ENCODE data around the gene RAB40C.

The RAB40C gene

DNA sequence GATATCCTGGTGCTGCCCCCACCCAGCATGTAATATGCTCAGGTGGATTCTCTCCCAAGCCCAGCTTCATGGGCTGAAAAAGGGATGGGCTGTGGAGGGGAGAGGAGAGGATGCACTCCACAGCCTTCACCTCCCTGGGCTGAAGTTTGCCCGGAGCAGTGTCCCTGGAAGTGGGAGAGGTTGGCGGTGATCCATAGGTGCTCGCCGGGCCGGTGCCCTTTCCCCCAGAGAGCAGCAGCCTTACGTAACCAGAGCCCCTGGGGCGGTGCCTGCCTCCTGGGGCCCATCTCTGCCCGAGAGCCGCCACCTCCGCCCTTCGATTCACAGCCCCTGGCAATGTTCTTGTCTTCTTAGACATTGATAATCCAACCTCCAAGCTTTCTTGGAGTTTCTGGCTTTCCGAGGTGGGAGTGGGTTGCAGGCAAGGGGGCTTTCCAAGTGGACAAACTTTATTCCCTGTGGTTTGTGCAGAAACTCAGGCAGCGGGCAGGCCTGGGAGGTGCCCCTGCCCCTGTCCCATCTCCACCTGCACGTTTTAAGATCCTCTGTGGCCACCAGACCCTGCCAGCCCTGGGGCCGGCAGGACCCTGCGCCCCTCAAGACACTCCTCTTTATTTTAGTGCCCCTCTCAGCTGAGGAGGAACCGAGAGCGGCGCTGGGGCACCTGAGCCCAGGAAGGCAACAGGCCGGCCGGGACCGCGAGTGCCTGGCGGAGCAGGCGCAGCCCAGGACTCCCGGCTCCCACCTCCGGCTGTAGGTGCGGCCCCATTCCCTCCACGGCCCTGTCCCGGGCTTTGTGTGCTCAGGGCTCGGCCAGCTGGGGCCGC lies 56.2 kb downstream of the RAB40C start:
- CTCF ChIA-PET = no interaction called here
- DNase-seq (ENCODE audit: extremely low spot score) = no peak
- TF ChIP-seq BHLHE40 (IDR thresholded peaks at IDR 0.05; ENCODE audit: borderline replicate concordance) (no peak), LEF1 (IDR thresholded peaks at IDR 0.05; ENCODE audit: borderline replicate concordance) (no peak), CTBP1 (IDR thresholded peaks at IDR 0.05; ENCODE audit: borderline replicate concordance) (no peak), ZNF384 (IDR thresholded peaks at IDR 0.05) (no peak), FOXA1 (IDR thresholded peaks at IDR 0.05) (no peak), HDGF (IDR thresholded peaks at IDR 0.05; ENCODE audit: borderline replicate concordance) (no peak), SP1 (IDR thresholded peaks at IDR 0.05) (no peak), TARDBP (IDR thresholded peaks at IDR 0.05) (no peak), FOXK2 (IDR thresholded peaks at IDR 0.05) (no peak), L3MBTL2 (conservative IDR thresholded peaks at IDR 0.05) (no peak), ARNT (IDR thresholded peaks at IDR 0.05) (no peak), FOXM1 (IDR thresholded peaks at IDR 0.05; ENCODE audit: borderline replicate concordance) (no peak), ELF4 (IDR thresholded peaks at IDR 0.05) (no peak), NFRKB (IDR thresholded peaks at IDR 0.05) (no peak)
- TF ChIP-seq, protein P1, sequence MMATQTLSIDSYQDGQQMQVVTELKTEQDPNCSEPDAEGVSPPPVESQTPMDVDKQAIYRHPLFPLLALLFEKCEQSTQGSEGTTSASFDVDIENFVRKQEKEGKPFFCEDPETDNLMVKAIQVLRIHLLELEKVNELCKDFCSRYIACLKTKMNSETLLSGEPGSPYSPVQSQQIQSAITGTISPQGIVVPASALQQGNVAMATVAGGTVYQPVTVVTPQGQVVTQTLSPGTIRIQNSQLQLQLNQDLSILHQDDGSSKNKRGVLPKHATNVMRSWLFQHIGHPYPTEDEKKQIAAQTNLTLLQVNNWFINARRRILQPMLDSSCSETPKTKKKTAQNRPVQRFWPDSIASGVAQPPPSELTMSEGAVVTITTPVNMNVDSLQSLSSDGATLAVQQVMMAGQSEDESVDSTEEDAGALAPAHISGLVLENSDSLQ (IDR thresholded peaks at IDR 0.05) = no peak
- POLR2A ChIA-PET = interaction anchor here (1.0 kb wide), 1 partner anchor 10 kb away, joined by 3 read pairs; the partner anchor contains the start of gene METTL26

DNA sequence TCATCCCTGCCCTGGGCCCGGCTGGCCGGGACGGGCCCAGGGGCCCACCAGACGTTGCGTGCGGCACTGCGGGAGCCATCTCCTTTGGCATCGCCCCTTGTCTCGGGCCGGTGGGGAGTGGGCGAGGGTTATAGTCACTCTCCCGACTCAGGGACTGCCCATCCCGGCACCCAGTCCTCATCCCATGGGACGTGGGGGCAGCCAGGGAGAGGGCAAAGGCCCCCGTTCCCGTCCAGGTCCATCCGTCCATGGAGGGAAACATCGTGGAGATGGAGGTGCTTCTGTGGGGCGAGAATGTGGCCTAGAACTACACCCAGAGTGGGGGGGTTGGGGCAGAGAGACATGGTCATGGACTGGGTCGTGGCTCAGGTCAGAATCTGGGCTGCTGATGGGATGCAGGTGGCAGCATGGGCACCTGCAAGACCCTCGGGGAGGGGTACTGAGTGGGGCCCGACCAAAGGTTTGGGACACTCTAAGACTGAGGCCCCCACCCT lies 56.9 kb downstream of the RAB40C start:
- TF ChIP-seq ZNF384 (IDR thresholded peaks at IDR 0.05) = no peak
- ChIA-PET POLR2A (interaction anchor here (2.0 kb wide), 1 partner anchor 10 kb away, joined by 21 read pairs; the partner anchor contains the start of gene METTL26), CTCF (no interaction called here)

DNA sequence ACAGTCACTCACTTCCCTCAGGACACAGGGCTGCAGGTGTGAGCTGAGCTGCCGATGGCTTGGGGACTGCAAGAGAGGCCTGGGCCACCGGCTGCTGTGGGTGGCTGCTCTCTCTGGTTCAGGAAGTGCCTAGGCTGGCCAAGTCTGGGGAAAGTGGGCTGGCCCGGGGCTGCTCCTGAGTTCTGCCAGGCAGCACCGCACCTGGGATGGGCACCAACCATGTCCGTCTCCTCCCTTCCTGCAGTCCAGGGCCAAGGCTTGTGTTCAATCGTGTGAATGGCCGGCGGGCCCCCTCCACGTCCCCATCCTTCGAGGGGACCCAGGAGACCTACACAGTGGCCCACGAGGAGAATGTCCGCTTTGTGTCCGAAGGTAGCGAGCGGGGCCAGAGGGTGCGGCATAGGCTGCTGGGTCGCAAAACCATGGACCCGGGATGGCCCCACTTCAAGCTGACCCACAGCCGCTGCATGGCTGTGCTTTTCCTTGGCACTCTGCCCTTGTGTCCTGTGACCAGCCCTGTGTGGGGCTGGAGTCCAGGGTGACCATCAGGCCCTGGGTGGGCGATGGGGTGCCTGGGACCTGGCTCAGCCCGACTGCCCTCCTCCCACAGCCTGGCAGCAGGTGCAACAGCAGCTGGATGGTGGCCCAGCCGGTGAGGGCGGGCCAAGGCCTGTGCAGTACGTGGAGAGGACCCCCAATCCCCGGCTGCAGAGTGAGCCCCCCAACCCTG lies 57.5 kb downstream of the RAB40C start:
- ChIA-PET POLR2A (interaction anchor here (1.0 to 2.0 kb wide), 5 partner anchors 9 to 78 kb away, joined by 3 to 21 read pairs (median 4); partner anchors contain the start of gene METTL26), CTCF (interaction anchor here (1.1 to 1.7 kb wide), 2 partner anchors 29 to 69 kb away, joined by 3 to 4 read pairs; no protein-coding TSS in a partner anchor)
- TF ChIP-seq LEF1 (IDR thresholded peaks at IDR 0.05; ENCODE audit: borderline replicate concordance) = no peak
- TF ChIP-seq FOXM1 (IDR thresholded peaks at IDR 0.05; ENCODE audit: borderline replicate concordance) = no peak
- no peak for TF ChIP-seq HDGF (IDR thresholded peaks at IDR 0.05; ENCODE audit: borderline replicate concordance)
- TF ChIP-seq NFRKB (IDR thresholded peaks at IDR 0.05) = no peak
- no peak for TF ChIP-seq FOXK2 (IDR thresholded peaks at IDR 0.05)
- no peak for TF ChIP-seq SP1 (IDR thresholded peaks at IDR 0.05)
- TF ChIP-seq ZNF384 (IDR thresholded peaks at IDR 0.05) = no peak
- TF ChIP-seq, protein P1 (IDR thresholded peaks at IDR 0.05) = no peak
- TF ChIP-seq ELF4 (IDR thresholded peaks at IDR 0.05) = no peak
- no peak for TF ChIP-seq TARDBP (IDR thresholded peaks at IDR 0.05)
- no peak for TF ChIP-seq SUZ12 (IDR thresholded peaks at IDR 0.05)
- no peak for TF ChIP-seq CTBP1 (IDR thresholded peaks at IDR 0.05; ENCODE audit: borderline replicate concordance)
- no peak for TF ChIP-seq L3MBTL2 (conservative IDR thresholded peaks at IDR 0.05)
- TF ChIP-seq BHLHE40 (IDR thresholded peaks at IDR 0.05; ENCODE audit: borderline replicate concordance) = no peak
- TF ChIP-seq ARNT (IDR thresholded peaks at IDR 0.05) = no peak
- TF ChIP-seq FOXA1 (IDR thresholded peaks at IDR 0.05) = no peak
- DNase-seq (ENCODE audit: extremely low spot score) = no peak

More for the DNA sequence above, 56.9 kb downstream of the RAB40C start:
- no peak for DNase-seq (ENCODE audit: extremely low spot score)

DNA sequence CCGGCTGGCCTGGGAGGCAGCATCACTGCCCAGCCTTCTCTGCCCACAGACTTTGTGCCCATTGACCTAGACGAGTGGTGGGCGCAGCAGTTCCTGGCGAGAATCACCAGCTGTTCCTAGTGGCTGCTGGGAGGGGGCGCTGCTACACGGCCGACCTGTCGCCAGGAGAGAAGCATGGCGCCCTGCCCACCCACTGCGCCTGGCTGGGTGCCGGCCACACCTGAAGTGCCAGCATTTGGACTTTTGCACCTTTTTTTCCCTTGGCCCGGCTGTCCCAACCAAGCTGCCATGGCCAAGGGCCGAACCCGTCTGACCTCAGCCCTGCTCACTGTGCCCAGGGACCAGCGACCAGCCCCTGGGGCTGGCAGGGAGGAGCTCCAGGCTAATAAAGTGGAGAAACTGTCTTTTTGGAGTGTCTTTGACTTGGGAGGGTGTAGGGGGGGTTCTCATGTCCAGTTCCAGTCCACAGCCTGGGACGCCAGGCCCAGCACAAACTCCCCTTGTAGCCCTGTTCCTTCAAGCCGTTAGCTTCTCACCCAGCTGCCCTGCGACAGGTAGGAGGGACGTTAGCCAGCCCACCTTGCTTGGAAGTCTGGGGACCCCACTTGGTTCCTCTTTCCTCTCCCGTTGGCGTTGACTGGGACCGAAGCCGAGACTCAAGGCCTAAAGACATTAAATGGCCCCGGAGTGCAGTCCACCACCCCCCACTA lies 58.4 kb downstream of the RAB40C start:
- TF ChIP-seq ARNT (IDR thresholded peaks at IDR 0.05) (no peak), SUZ12 (IDR thresholded peaks at IDR 0.05) (no peak), ZNF384 (IDR thresholded peaks at IDR 0.05) (no peak), BHLHE40 (IDR thresholded peaks at IDR 0.05; ENCODE audit: borderline replicate concordance) (no peak), HDGF (IDR thresholded peaks at IDR 0.05; ENCODE audit: borderline replicate concordance) (no peak), TARDBP (IDR thresholded peaks at IDR 0.05) (no peak), ELF4 (IDR thresholded peaks at IDR 0.05) (no peak), L3MBTL2 (conservative IDR thresholded peaks at IDR 0.05) (no peak), LEF1 (IDR thresholded peaks at IDR 0.05; ENCODE audit: borderline replicate concordance) (no peak), FOXA1 (IDR thresholded peaks at IDR 0.05) (no peak), SP1 (IDR thresholded peaks at IDR 0.05) (no peak), NFRKB (IDR thresholded peaks at IDR 0.05) (no peak), FOXK2 (IDR thresholded peaks at IDR 0.05) (no peak), FOXM1 (IDR thresholded peaks at IDR 0.05; ENCODE audit: borderline replicate concordance) (no peak), CTBP1 (IDR thresholded peaks at IDR 0.05; ENCODE audit: borderline replicate concordance) (no peak)
- TF ChIP-seq, protein P1 (IDR thresholded peaks at IDR 0.05) = no peak
- DNase-seq (ENCODE audit: extremely low spot score) = peak; percentile 59
- ChIA-PET POLR2A (interaction anchor here (0.7 to 2.0 kb wide), 8 partner anchors 9 to 79 kb away, joined by 3 to 21 read pairs (median 4); partner anchors contain the start of genes METTL26, RHOT2 and STUB1), CTCF (interaction anchor here (0.6 to 1.7 kb wide), 3 partner anchors 28 to 68 kb away, joined by 3 to 4 read pairs (median 4); no protein-coding TSS in a partner anchor)
